ENCODE data around the gene SPSB1.

SPSB1 gene

GRCh38 chr1:9320520-9321479 lies 28.1 kb downstream of the SPSB1 start:
- DNase-seq, result no peak

GRCh38 chr1:9321480-9321849 lies 28.8 kb downstream of the SPSB1 start:
- no peak for DNase-seq

- no peak for DNase-seq
Measured at GRCh38 chr1:9321986-9322660, 29.4 kb downstream of the SPSB1 start.

GRCh38 chr1:9322661-9323244 lies 30.1 kb downstream of the SPSB1 start:
- no peak for DNase-seq

- no peak for DNase-seq
Measured at GRCh38 chr1:9324246-9325096, 31.8 kb downstream of the SPSB1 start.

GRCh38 chr1:9326596-9326995 lies 33.9 kb downstream of the SPSB1 start:
- no peak for DNase-seq

GRCh38 chr1:9328201-9328600 lies 35.5 kb downstream of the SPSB1 start:
- no peak for DNase-seq

GRCh38 chr1:9328715-9329114 lies 36.0 kb downstream of the SPSB1 start:
- DNase-seq, result no peak

GRCh38 chr1:9331016-9331415 lies 38.3 kb downstream of the SPSB1 start:
- no peak for DNase-seq

- DNase-seq, result no peak
Measured at GRCh38 chr1:9331558-9332346, 39.1 kb downstream of the SPSB1 start.

- DNase-seq, result no peak
Measured at GRCh38 chr1:9332513-9333143, 39.9 kb downstream of the SPSB1 start.

- no peak for DNase-seq
Measured at GRCh38 chr1:9338397-9339246, 45.9 kb downstream of the SPSB1 start.

GRCh38 chr1:9340172-9340854 lies 47.6 kb downstream of the SPSB1 start:
- DNase-seq, result no peak

GRCh38 chr1:9340864-9341263 lies 48.2 kb downstream of the SPSB1 start:
- no peak for DNase-seq

GRCh38 chr1:9341301-9341845 lies 48.7 kb downstream of the SPSB1 start:
- DNase-seq, result no peak

- no peak for DNase-seq
Measured at GRCh38 chr1:9343269-9343668, 50.6 kb downstream of the SPSB1 start.

- DNase-seq, result no peak
Measured at GRCh38 chr1:9344426-9345200, 51.9 kb downstream of the SPSB1 start.

GRCh38 chr1:9345471-9345870 lies 52.8 kb downstream of the SPSB1 start:
- DNase-seq, result no peak

GRCh38 chr1:9345922-9346321 lies 53.2 kb downstream of the SPSB1 start:
- no peak for DNase-seq
